Skin of body (tissue), 2 donors: ENCODE results near the gene GRIA2. TPM values are rescaled to one million over a fixed set of nuclear protein-coding genes. Genes with fewer than 3 reads are reported as not detected.
"Not testable (repeated sequence)": the region's sequence is repeated elsewhere in the genome, so short reads cannot be mapped to it uniquely, and the experiment has no call there.

Experiments used
- DNase-seq: peaks from one replicate; lab custom pipeline; 2025; lab: John Stamatoyannopoulos, UW
- total RNA-seq: library from RNA; depleted of rRNA; stranded (reverse); fragments of >200 nt; gene quantifications from one replicate; pipeline ENCODE4 v1.2.3, GENCODE V29; 2014

The GRIA2 gene
- 3.8 TPM for total RNA-seq

GRCh38 chr4:157220371-157220881 lies at the start of gene GRIA2:
GRIA2 (plus strand) TSS chr4:157220728; CDS start chr4:157221043, 315 bp downstream.
- DNase-seq, result peak; percentile 51

- DNase-seq, result no peak
These were observed 48.5 kb upstream of the GRIA2 start for GRCh38 chr4:157172011-157172410.

- DNase-seq, result not testable (repeated sequence)
These were observed 40.3 kb upstream of the GRIA2 start for GRCh38 chr4:157180268-157180667.

- no peak for DNase-seq
These were observed 36.2 kb upstream of the GRIA2 start for GRCh38 chr4:157184300-157184699.

GRCh38 chr4:157185363-157185762 lies 35.2 kb upstream of the GRIA2 start:
- DNase-seq, result no peak

GRCh38 chr4:157195374-157195773 lies 25.2 kb upstream of the GRIA2 start:
- no peak for DNase-seq

GRCh38 chr4:157196046-157196445 lies 24.5 kb upstream of the GRIA2 start:
- no peak for DNase-seq

- DNase-seq, result no peak
These were observed 15.8 kb upstream of the GRIA2 start for GRCh38 chr4:157204634-157205244.

- DNase-seq, result no peak
These were observed 2.8 kb upstream of the GRIA2 start for GRCh38 chr4:157217708-157218107.

GRCh38 chr4:157219711-157220370 lies 687 bp upstream of the GRIA2 start:
- DNase-seq, result no peak

- DNase-seq, result no peak
These were observed 932 bp downstream of the GRIA2 start for GRCh38 chr4:157221426-157221894.

- no peak for DNase-seq
These were observed 1.6 kb downstream of the GRIA2 start for GRCh38 chr4:157221895-157222770.

- no peak for DNase-seq
These were observed 2.2 kb downstream of the GRIA2 start for GRCh38 chr4:157222771-157223160.

- no peak for DNase-seq
These were observed 2.9 kb downstream of the GRIA2 start for GRCh38 chr4:157223456-157223855.

GRCh38 chr4:157225096-157225495 lies 4.6 kb downstream of the GRIA2 start:
- DNase-seq, result no peak

- DNase-seq, result no peak
These were observed 5.5 kb downstream of the GRIA2 start for GRCh38 chr4:157226035-157226434.

- DNase-seq, result no peak
These were observed 6.1 kb downstream of the GRIA2 start for GRCh38 chr4:157226601-157227000.

- DNase-seq, result no peak
These were observed 11.0 kb downstream of the GRIA2 start for GRCh38 chr4:157231525-157231924.

GRCh38 chr4:157242871-157243270 lies 22.3 kb downstream of the GRIA2 start:
- no peak for DNase-seq

GRCh38 chr4:157244348-157244747 lies 23.8 kb downstream of the GRIA2 start:
- DNase-seq, result no peak

- DNase-seq, result no peak
These were observed 24.8 kb downstream of the GRIA2 start for GRCh38 chr4:157245351-157245750.

- no peak for DNase-seq
These were observed 26.4 kb downstream of the GRIA2 start for GRCh38 chr4:157246964-157247363.
